Activated CD4-positive, alpha-beta memory T cell treated with anti-CD3 and anti-CD28 coated beads for 36 hours (primary cell): ENCODE results near the gene MAST2. TPM values are rescaled to one million over a fixed set of nuclear protein-coding genes. Genes with fewer than 3 reads are reported as not detected.
"Not testable (repeated sequence)": the region's sequence is repeated elsewhere in the genome, so short reads cannot be mapped to it uniquely, and the experiment has no call there.

ENCODE experiments used
- CTCF ChIA-PET: fragments of 350-600 bp; sonication (Branson Sonifier 250); formaldehyde crosslinking; loops from one replicate; lab custom pipeline; 2021; ENCODE audit warnings: antibody characterized with exemption, inconsistent platforms; lab: Charles Lee
- POLR2A ChIA-PET: fragments of 350-600 bp; sonication (Branson Sonifier 250); formaldehyde crosslinking; loops from one replicate; lab custom pipeline; 2021; ENCODE audit warnings: antibody characterized with exemption; lab: Charles Lee
- DNase-seq: peaks from one replicate; pipeline ENCODE4 v3.0.0-alpha.2; 2020
- H3K27ac Mint-ChIP-seq: one replicate; pipeline ENCODE4 v1.8.0; 2021; ENCODE audit warnings: mixed read lengths
- H3K27me3 Mint-ChIP-seq: one replicate; pipeline ENCODE4 v1.8.0; 2021; ENCODE audit warnings: mixed read lengths
- H3K36me3 Mint-ChIP-seq: one replicate; pipeline ENCODE4 v1.8.0; 2021; ENCODE audit warnings: mixed read lengths
- H3K4me1 Mint-ChIP-seq: one replicate; pipeline ENCODE4 v1.8.0; 2021; ENCODE audit warnings: low read depth, mixed read lengths
- H3K4me3 Mint-ChIP-seq: one replicate; pipeline ENCODE4 v1.8.0; 2021; ENCODE audit warnings: mild to moderate bottlenecking, mixed read lengths
- H3K9me3 Mint-ChIP-seq: one replicate; pipeline ENCODE4 v1.8.0; 2021; ENCODE audit warnings: mixed read lengths
- intact Hi-C: fragments of 100-400 bp; cut with micrococcal nuclease; formaldehyde crosslinking; loops from one replicate; pipeline ENCODE4 v1.15.1; 2023
- total RNA-seq, 2 experiments: library from RNA; stranded (reverse); gene quantifications; one replicate each; pipeline ENCODE4 v1.2.3, GENCODE V29; 2021

Gene MAST2
- total RNA-seq, 2 experiments from 2014 or later = 25.1 to 26.6 TPM

- CTCF ChIA-PET = interaction anchor here (0.7 kb wide), 1 partner anchor 225 kb away, joined by 3 read pairs; no protein-coding TSS in a partner anchor
- POLR2A ChIA-PET = no interaction called here
- no peak for DNase-seq
- Mint-ChIP-seq H3K9me3 (no peaks in the 10 kb centered on the region), H3K4me3 (no peak overlapping the region), H3K4me1 (no peaks in the 10 kb centered on the region), H3K36me3 (no peaks in the 10 kb centered on the region), H3K27ac (no peak overlapping the region), H3K27me3 (peaks cover 4% of the 10 kb centered on the region)
- intact Hi-C loops = no loop called here
These were observed 9.3 kb upstream of the MAST2 start for GRCh38 chr1:45793942-45794604.

- Mint-ChIP-seq H3K36me3 (no peaks in the 10 kb centered on the region), H3K27me3 (peaks cover 4% of the 10 kb centered on the region), H3K27ac (no peak overlapping the region), H3K4me1 (no peaks in the 10 kb centered on the region), H3K9me3 (no peaks in the 10 kb centered on the region), H3K4me3 (no peak overlapping the region)
- CTCF ChIA-PET = no interaction called here
- intact Hi-C loops = no loop called here
- POLR2A ChIA-PET = no interaction called here
- no peak for DNase-seq
These were observed 7.0 kb upstream of the MAST2 start for GRCh38 chr1:45796381-45796780.

GRCh38 chr1:45796946-45797345, 6.5 kb upstream of the MAST2 start:
- intact Hi-C loops = no loop called here
- POLR2A ChIA-PET = no interaction called here
- H3K36me3 Mint-ChIP-seq = no peaks in the 10 kb centered on the region
- no peak overlapping the region for H3K27ac Mint-ChIP-seq
- CTCF ChIA-PET = no interaction called here
- H3K27me3 Mint-ChIP-seq = peaks cover 3% of the 10 kb centered on the region
- H3K4me1 Mint-ChIP-seq = no peaks in the 10 kb centered on the region
- H3K4me3 Mint-ChIP-seq = no peak overlapping the region
- no peak for DNase-seq
- no peaks in the 10 kb centered on the region for H3K9me3 Mint-ChIP-seq

GRCh38 chr1:45800899-45801298, 2.5 kb upstream of the MAST2 start:
- ChIA-PET CTCF (interaction anchor here (0.7 kb wide), 1 partner anchor 201 kb away, joined by 3 read pairs; no protein-coding TSS in a partner anchor), POLR2A (no interaction called here)
- H3K36me3 Mint-ChIP-seq = no peaks in the 10 kb centered on the region
- no peak overlapping the region for H3K4me3 Mint-ChIP-seq
- H3K9me3 Mint-ChIP-seq = no peaks in the 10 kb centered on the region
- H3K4me1 Mint-ChIP-seq = peaks cover 25% of the 10 kb centered on the region
- H3K27ac Mint-ChIP-seq = no peak overlapping the region
- no peak for DNase-seq
- H3K27me3 Mint-ChIP-seq = no peaks in the 10 kb centered on the region
- intact Hi-C loops = loop anchor here (10.0 kb wide), 1 partner anchor 64 kb away; no protein-coding TSS in a partner anchor

- Mint-ChIP-seq H3K4me3 (peak overlapping the region; percentile 77), H3K4me1 (peaks cover 25% of the 10 kb centered on the region), H3K9me3 (no peaks in the 10 kb centered on the region), H3K27ac (peak overlapping the region; percentile 61), H3K27me3 (no peaks in the 10 kb centered on the region), H3K36me3 (peaks cover 2% of the 10 kb centered on the region)
- peak; percentile 53 for DNase-seq
- CTCF ChIA-PET = no interaction called here
- POLR2A ChIA-PET = no interaction called here
- intact Hi-C loops = loop anchor here (2.0 to 10.0 kb wide), 4 partner anchors 52 to 330 kb away; partner anchors contain the start of genes GPBP1L1, IPP and PIK3R3
These were observed 791 bp upstream of the MAST2 start for GRCh38 chr1:45802343-45803298.

- POLR2A ChIA-PET = interaction anchor here (0.6 kb wide), 1 partner anchor 59 kb away, joined by 3 read pairs; no protein-coding TSS in a partner anchor
- H3K27ac Mint-ChIP-seq, CTCF ChIA-PET, H3K9me3 Mint-ChIP-seq, H3K27me3 Mint-ChIP-seq, H3K36me3 Mint-ChIP-seq: not testable (repeated sequence)
- intact Hi-C loops = loop anchor here (2.0 to 10.0 kb wide), 4 partner anchors 53 to 329 kb away; partner anchors contain the start of genes GPBP1L1, IPP and PIK3R3
- peak; percentile 29 for DNase-seq
- Mint-ChIP-seq H3K4me3 (peak overlapping the region; percentile 86), H3K4me1 (peaks cover 25% of the 10 kb centered on the region)
These were observed 613 bp downstream of the MAST2 start for GRCh38 chr1:45803781-45804668.

- peaks cover 29% of the 10 kb centered on the region for H3K4me1 Mint-ChIP-seq
- no peak for DNase-seq
- ChIA-PET POLR2A (interaction anchor here (0.6 to 1.1 kb wide), 2 partner anchors 55 to 59 kb away, joined by 3 read pairs; partner anchors contain the start of gene IPP), CTCF (interaction anchor here (0.7 kb wide), 1 partner anchor 236 kb away, joined by 3 read pairs; no protein-coding TSS in a partner anchor)
- H3K27ac Mint-ChIP-seq = no peak overlapping the region
- H3K36me3 Mint-ChIP-seq = peaks cover 4% of the 10 kb centered on the region
- intact Hi-C loops = loop anchor here (10.0 kb wide), 1 partner anchor 60 kb away; no protein-coding TSS in a partner anchor
- no peaks in the 10 kb centered on the region for H3K9me3 Mint-ChIP-seq
- no peaks in the 10 kb centered on the region for H3K27me3 Mint-ChIP-seq
- H3K4me3 Mint-ChIP-seq = peak overlapping the region; percentile 86
These were observed 1.2 kb downstream of the MAST2 start for GRCh38 chr1:45804669-45804969.

- no peak for DNase-seq
- Mint-ChIP-seq H3K9me3 (no peaks in the 10 kb centered on the region), H3K27ac (no peak overlapping the region), H3K36me3 (peaks cover 4% of the 10 kb centered on the region), H3K4me3 (no peak overlapping the region), H3K4me1 (peaks cover 34% of the 10 kb centered on the region), H3K27me3 (no peaks in the 10 kb centered on the region)
- intact Hi-C loops = loop anchor here (10.0 kb wide), 1 partner anchor 59 kb away; no protein-coding TSS in a partner anchor
- CTCF ChIA-PET = no interaction called here
- POLR2A ChIA-PET = no interaction called here
These were observed 2.7 kb downstream of the MAST2 start for GRCh38 chr1:45806129-45806528.

GRCh38 chr1:45809761-45810160, 6.3 kb downstream of the MAST2 start:
- no peak for DNase-seq
- Mint-ChIP-seq H3K9me3 (no peaks in the 10 kb centered on the region), H3K36me3 (peaks cover 10% of the 10 kb centered on the region), H3K27ac (no peak overlapping the region), H3K4me1 (peaks cover 17% of the 10 kb centered on the region), H3K27me3 (no peaks in the 10 kb centered on the region), H3K4me3 (no peak overlapping the region)
- ChIA-PET POLR2A (no interaction called here), CTCF (no interaction called here)
- intact Hi-C loops = loop anchor here (10.0 kb wide), 1 partner anchor 55 kb away; no protein-coding TSS in a partner anchor

GRCh38 chr1:45814776-45815175, 11.4 kb downstream of the MAST2 start:
- ChIA-PET POLR2A (no interaction called here), CTCF (no interaction called here)
- intact Hi-C loops = no loop called here
- Mint-ChIP-seq H3K4me3 (no peak overlapping the region), H3K27me3 (no peaks in the 10 kb centered on the region), H3K36me3 (peaks cover 15% of the 10 kb centered on the region), H3K27ac (no peak overlapping the region), H3K9me3 (no peaks in the 10 kb centered on the region), H3K4me1 (peaks cover 7% of the 10 kb centered on the region)
- no peak for DNase-seq

- CTCF ChIA-PET = no interaction called here
- peaks cover 15% of the 10 kb centered on the region for H3K36me3 Mint-ChIP-seq
These were observed 12.5 kb downstream of the MAST2 start for GRCh38 chr1:45815667-45816458.

More at GRCh38 chr1:45815667-45816458, 12.5 kb downstream of the MAST2 start:
- intact Hi-C loops = no loop called here
- POLR2A ChIA-PET = no interaction called here
- peaks cover 11% of the 10 kb centered on the region for H3K4me1 Mint-ChIP-seq
- no peak overlapping the region for H3K4me3 Mint-ChIP-seq
- H3K27ac Mint-ChIP-seq = no peak overlapping the region
- no peaks in the 10 kb centered on the region for H3K27me3 Mint-ChIP-seq
- no peak for DNase-seq
- H3K9me3 Mint-ChIP-seq = no peaks in the 10 kb centered on the region
